Stimulated activated CD8-positive, alpha-beta memory T cell treated with anti-CD3 and anti-CD28 coated beads, Interleukin-15, amount 100 ng/mL, for 4 hours (primary cell): ENCODE data around the gene GOLGA7B.
"Not testable (repeated sequence)": the region's sequence is repeated elsewhere in the genome, so short reads cannot be mapped to it uniquely, and the experiment has no call there.

Experiments used
- DNase-seq, 2 donors: peaks; one replicate each; pipeline ENCODE4 v3.0.0-alpha.2; 2020; ENCODE audit warnings: low read depth in 2 of 2

Gene GOLGA7B

GRCh38 chr10:97831259-97831658 lies 18.4 kb upstream of the GOLGA7B start:
- DNase-seq = no peak

GRCh38 chr10:97836446-97836845 lies 13.2 kb upstream of the GOLGA7B start:
- DNase-seq = no peak

GRCh38 chr10:97838091-97838490 lies 11.6 kb upstream of the GOLGA7B start:
- no peak for DNase-seq

- DNase-seq = not testable (repeated sequence)
Observed at GRCh38 chr10:97841166-97841565, 8.5 kb upstream of the GOLGA7B start.

GRCh38 chr10:97842114-97842513 lies 7.5 kb upstream of the GOLGA7B start:
- not testable (repeated sequence) for DNase-seq

GRCh38 chr10:97842656-97843280 lies 6.9 kb upstream of the GOLGA7B start:
- no peak for DNase-seq

GRCh38 chr10:97843281-97843671 lies 6.4 kb upstream of the GOLGA7B start:
- DNase-seq = no peak

GRCh38 chr10:97843972-97844371 lies 5.7 kb upstream of the GOLGA7B start:
- not testable (repeated sequence) for DNase-seq

GRCh38 chr10:97844678-97845077 lies 5.0 kb upstream of the GOLGA7B start:
- no peak for DNase-seq

- no peak for DNase-seq
Observed at GRCh38 chr10:97849103-97849686, 448 bp upstream of the GOLGA7B start.

GRCh38 chr10:97850446-97850845 lies 803 bp downstream of the GOLGA7B start:
- no peak for DNase-seq

GRCh38 chr10:97851341-97852001 lies 1.8 kb downstream of the GOLGA7B start:
- DNase-seq = no peak

GRCh38 chr10:97852277-97852676 lies 2.6 kb downstream of the GOLGA7B start:
- no peak for DNase-seq

- DNase-seq = no peak
Observed at GRCh38 chr10:97852840-97853405, 3.3 kb downstream of the GOLGA7B start.

GRCh38 chr10:97854743-97855142 lies 5.1 kb downstream of the GOLGA7B start:
- DNase-seq = no peak

- no peak for DNase-seq
Observed at GRCh38 chr10:97858001-97858439, 8.4 kb downstream of the GOLGA7B start.

GRCh38 chr10:97861097-97861750 lies 11.6 kb downstream of the GOLGA7B start:
- DNase-seq = no peak

- no peak for DNase-seq
Observed at GRCh38 chr10:97861924-97862323, 12.3 kb downstream of the GOLGA7B start.

GRCh38 chr10:97863808-97864207 lies 14.2 kb downstream of the GOLGA7B start:
- no peak for DNase-seq

GRCh38 chr10:97865488-97865887 lies 15.8 kb downstream of the GOLGA7B start:
- no peak for DNase-seq

GRCh38 chr10:97866524-97867219 lies 17.0 kb downstream of the GOLGA7B start:
- no peak for DNase-seq
